Measurements from ENCODE around the gene ZBTB16. TPM values are rescaled to one million over a fixed set of nuclear protein-coding genes. Genes with fewer than 3 reads are reported as not detected.

The ZBTB16 gene
- total RNA-seq, 2 donors from 2014 or later = 17.2 to 20.7 TPM

DNA sequence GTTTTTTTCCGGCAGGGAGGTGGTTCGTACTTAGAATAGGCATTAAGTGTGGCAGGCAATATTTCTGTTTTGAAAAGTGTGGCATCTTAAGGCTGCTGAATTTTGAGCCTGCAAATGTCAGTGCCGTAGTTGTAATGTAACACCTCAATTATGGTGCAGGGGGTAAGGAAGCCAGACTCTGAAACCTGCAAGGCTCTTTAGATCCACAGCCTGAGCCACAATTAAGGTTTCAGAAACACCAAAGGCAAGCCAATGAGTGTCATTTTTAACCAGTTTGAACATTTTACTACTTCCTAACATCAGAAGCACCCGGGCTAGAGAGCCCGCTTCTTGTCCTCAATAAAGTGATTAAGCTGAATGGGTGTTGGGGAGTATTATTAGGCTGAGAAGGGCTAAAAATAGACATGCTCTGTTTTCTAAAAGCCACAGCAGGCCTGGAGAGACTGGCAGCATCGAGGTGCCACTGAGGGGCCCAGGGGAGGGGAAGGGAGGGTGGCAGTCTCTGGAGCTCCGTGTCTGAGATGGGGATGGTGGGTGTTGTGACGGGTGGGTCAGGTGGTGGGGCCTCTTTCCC, 113.4 kb downstream of the ZBTB16 start:
- Mint-ChIP-seq H3K36me3 (ENCODE audit: low read depth) (no peaks in the 10 kb centered on the region), H3K27me3 (no peaks in the 10 kb centered on the region), H3K27ac (peak overlapping the region; percentile 87), H3K4me3 (no peak overlapping the region), H3K4me1 (peaks cover 48% of the 10 kb centered on the region)
- H3K9me3 ChIP-seq (ENCODE audit: control insufficient read depth, low read length, poor library complexity, severe bottlenecking) = no peaks in the 10 kb centered on the region
- ATAC-seq (peak; percentile 47), DNase-seq (no peak)

DNA sequence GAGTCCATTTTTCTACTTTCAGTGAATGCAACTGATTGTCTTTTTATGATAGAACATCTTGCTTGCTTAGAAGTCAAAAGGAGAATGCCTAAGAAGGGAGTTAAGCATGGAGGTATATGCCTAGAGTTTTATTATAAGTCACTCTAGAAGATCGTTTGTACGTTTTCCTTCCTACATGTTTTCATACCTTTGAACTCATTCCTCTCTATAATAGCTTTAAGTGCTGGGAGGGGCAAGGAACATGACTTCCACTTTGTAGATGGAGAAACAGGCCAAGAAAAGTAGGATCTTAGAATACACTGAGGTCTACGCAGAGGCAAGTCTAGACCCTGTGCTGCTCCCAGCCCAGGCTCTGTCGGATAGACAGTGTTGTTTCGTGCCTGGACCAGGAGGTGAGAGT, 114.3 kb downstream of the ZBTB16 start:
- no peaks in the 10 kb centered on the region for H3K9me3 ChIP-seq (ENCODE audit: control insufficient read depth, low read length, poor library complexity, severe bottlenecking)
- H3K36me3 Mint-ChIP-seq (ENCODE audit: low read depth) = no peaks in the 10 kb centered on the region
- no peak overlapping the region for H3K4me3 Mint-ChIP-seq

DNA sequence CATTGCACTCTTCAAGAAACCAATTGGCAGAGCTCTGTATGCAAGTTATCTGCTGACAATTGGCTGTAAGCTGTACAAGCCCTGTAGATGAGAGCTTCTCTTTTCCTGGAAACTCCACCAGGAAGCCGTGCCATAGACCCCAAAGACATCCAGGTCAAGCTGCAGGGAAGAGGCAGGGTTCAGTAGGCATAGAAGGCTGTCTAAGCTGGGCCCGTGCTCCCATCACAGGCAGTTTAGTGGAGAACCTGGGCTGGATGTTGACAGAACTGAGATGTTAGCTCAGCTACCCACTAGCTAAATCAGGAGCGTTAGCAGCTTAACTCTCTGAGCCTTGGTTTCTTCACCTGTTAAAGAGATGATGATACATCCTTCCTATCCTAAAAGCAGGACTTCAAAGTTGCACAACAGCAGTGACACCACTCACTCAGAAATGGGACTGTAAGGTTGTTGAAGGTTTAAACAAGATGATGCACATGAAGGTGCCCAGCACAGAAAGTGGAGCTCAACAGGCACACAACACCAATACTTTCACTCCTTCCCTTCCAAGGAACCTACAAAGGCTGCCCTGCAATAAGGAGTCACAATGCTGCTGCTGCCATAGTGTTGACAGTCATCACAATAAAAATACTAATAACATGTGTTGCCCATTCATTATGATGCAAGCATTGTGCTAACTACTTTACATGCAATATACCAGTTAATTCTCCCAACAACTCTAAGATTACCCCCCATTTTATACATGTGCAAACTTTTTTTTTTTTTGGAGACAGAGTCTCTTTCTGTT, 115.4 kb downstream of the ZBTB16 start:
- Mint-ChIP-seq H3K27ac (no peak overlapping the region), H3K4me3 (no peak overlapping the region), H3K27me3 (no peaks in the 10 kb centered on the region), H3K4me1 (peaks cover 46% of the 10 kb centered on the region), H3K36me3 (ENCODE audit: low read depth) (no peaks in the 10 kb centered on the region)
- H3K9me3 ChIP-seq (ENCODE audit: control insufficient read depth, low read length, poor library complexity, severe bottlenecking) = no peaks in the 10 kb centered on the region
- DNase-seq (no peak), ATAC-seq (no peak)

More for the DNA sequence above, 114.3 kb downstream of the ZBTB16 start:
- peak overlapping the region; percentile 87 for H3K27ac Mint-ChIP-seq
- ATAC-seq (no peak), DNase-seq (no peak)
- H3K4me1 Mint-ChIP-seq = peaks cover 45% of the 10 kb centered on the region
- H3K27me3 Mint-ChIP-seq = no peaks in the 10 kb centered on the region

- no peaks in the 10 kb centered on the region for H3K36me3 Mint-ChIP-seq (ENCODE audit: low read depth)
- ATAC-seq = no peak
- DNase-seq = no peak
- peaks cover 52% of the 10 kb centered on the region for H3K4me1 Mint-ChIP-seq
- no peaks in the 10 kb centered on the region for H3K9me3 ChIP-seq (ENCODE audit: control insufficient read depth, low read length, poor library complexity, severe bottlenecking)
- H3K4me3 Mint-ChIP-seq = no peak overlapping the region
- H3K27ac Mint-ChIP-seq = no peak overlapping the region
- no peaks in the 10 kb centered on the region for H3K27me3 Mint-ChIP-seq
Measured at GRCh38 chr11:114175706-114176105, 116.2 kb downstream of the ZBTB16 start.

DNA sequence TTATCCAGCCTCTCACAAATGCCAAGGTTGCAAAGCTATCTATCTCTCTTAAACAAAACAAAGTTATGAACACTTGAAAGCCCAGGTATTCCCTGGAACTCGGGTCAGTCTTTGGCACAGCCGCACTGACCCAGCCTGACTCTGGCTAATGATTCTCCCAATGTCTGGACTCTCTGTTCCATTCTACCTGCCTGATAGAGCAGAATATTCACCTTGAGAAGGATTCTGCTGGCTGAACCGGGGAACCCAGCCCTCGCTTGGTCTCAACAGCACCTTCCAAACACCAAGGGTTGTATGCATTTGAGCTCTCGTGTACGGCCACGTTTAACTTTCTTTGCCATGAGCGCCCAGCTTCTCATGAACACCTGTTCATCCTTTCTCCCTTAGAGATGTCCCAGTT, 116.8 kb downstream of the ZBTB16 start:
- Mint-ChIP-seq H3K27me3 (no peaks in the 10 kb centered on the region), H3K36me3 (ENCODE audit: low read depth) (no peaks in the 10 kb centered on the region), H3K27ac (no peak overlapping the region), H3K4me3 (no peak overlapping the region), H3K4me1 (peaks cover 57% of the 10 kb centered on the region)
- no peaks in the 10 kb centered on the region for H3K9me3 ChIP-seq (ENCODE audit: control insufficient read depth, low read length, poor library complexity, severe bottlenecking)
- no peak for DNase-seq
- no peak for ATAC-seq

DNA sequence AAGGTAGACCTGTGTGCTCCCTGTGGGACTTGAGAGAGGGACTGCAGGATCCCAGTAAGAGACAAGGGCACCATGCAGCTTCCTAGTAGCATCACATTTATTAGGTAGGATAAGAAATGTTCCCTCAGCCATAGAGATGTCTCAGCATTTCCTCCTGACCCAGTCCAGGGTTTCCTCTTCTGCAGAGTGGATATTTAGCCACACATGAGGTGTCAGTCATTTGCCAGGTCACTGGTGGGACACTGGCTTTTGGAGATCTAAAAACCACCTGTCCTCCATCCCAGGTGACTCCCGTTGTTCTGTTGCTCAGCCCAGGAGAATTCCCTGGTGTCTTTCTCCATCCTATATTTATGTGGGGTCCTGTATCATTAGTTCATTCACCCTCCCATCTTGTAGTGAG, 119.1 kb downstream of the ZBTB16 start:
- H3K4me3 Mint-ChIP-seq = no peak overlapping the region
- no peaks in the 10 kb centered on the region for H3K9me3 ChIP-seq (ENCODE audit: control insufficient read depth, low read length, poor library complexity, severe bottlenecking)
- ATAC-seq (no peak), DNase-seq (no peak)
- peaks cover 55% of the 10 kb centered on the region for H3K4me1 Mint-ChIP-seq
- H3K27ac Mint-ChIP-seq = peak overlapping the region; percentile 69
- H3K27me3 Mint-ChIP-seq = no peaks in the 10 kb centered on the region
- H3K36me3 Mint-ChIP-seq (ENCODE audit: low read depth) = no peaks in the 10 kb centered on the region

DNA sequence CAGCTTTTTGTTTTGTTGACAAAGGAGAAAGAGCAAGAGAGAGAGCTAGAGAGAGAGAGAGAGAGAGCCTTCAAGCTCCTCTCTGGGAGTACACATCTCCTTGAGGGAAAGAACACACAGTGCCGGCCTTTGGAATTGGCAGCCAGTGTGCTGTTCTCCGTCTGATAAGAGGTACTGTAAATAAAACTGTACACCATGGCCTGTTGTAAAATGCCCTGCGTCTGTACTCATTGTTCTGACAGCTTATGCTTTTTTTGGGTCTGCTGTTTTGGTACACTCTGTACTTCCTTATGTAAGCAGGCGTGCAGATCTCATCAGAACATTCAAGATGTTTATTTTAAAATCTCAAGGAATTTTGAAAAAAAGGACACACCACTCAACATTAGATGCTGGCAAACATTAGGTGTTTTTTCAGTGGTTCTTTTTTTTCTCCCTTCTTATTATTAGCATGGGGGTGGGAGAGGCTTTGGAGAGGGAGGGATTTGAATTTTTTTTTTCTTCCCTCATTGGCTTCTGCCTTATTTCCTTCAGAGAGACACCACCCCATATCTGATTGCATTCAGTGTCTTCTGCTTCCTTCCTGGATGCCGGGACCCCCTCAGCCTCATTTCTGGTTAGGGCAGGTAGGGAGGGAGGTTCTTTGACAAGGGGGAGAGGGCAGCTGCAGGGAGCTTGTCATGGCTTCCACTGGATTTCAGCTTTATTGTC, 119.9 kb downstream of the ZBTB16 start:
- Mint-ChIP-seq H3K27ac (peak overlapping the region; percentile 69), H3K4me1 (peaks cover 57% of the 10 kb centered on the region), H3K36me3 (ENCODE audit: low read depth) (no peaks in the 10 kb centered on the region), H3K27me3 (no peaks in the 10 kb centered on the region), H3K4me3 (peak overlapping the region; percentile 25)
- ATAC-seq = no peak
- no peaks in the 10 kb centered on the region for H3K9me3 ChIP-seq (ENCODE audit: control insufficient read depth, low read length, poor library complexity, severe bottlenecking)
- no peak for DNase-seq

GRCh38 chr11:114180301-114181055, 121.0 kb downstream of the ZBTB16 start:
- H3K27me3 Mint-ChIP-seq = no peaks in the 10 kb centered on the region
- no peaks in the 10 kb centered on the region for H3K36me3 Mint-ChIP-seq (ENCODE audit: low read depth)
- H3K4me1 Mint-ChIP-seq = peaks cover 57% of the 10 kb centered on the region
- ATAC-seq (no peak), DNase-seq (no peak)
- no peak overlapping the region for H3K4me3 Mint-ChIP-seq
- H3K9me3 ChIP-seq (ENCODE audit: control insufficient read depth, low read length, poor library complexity, severe bottlenecking) = no peaks in the 10 kb centered on the region
- peak overlapping the region; percentile 41 for H3K27ac Mint-ChIP-seq

DNA sequence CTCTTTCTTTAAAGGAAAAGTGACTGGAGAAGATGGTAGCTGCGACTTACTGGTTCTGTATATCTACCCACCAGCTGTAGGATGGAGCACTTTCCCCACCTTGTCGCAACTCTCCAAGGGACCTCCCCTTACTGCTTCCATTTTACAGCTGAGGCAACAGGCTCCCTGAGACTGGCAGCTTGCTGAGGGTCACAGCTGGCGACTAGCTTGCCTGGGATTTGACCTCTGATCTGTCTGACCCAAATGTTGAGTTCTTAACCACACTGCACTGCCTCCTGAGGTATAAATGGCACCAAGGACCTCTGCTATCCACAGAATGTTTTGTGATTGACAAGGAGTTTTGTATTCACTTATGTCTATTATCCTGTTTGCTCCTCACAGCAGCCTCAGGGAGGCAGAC, 121.7 kb downstream of the ZBTB16 start:
- no peak overlapping the region for H3K4me3 Mint-ChIP-seq
- H3K9me3 ChIP-seq (ENCODE audit: control insufficient read depth, low read length, poor library complexity, severe bottlenecking) = no peaks in the 10 kb centered on the region
- DNase-seq = no peak
- no peak for ATAC-seq
- peak overlapping the region; percentile 89 for H3K27ac Mint-ChIP-seq
- H3K27me3 Mint-ChIP-seq = no peaks in the 10 kb centered on the region
- no peaks in the 10 kb centered on the region for H3K36me3 Mint-ChIP-seq (ENCODE audit: low read depth)
- H3K4me1 Mint-ChIP-seq = peaks cover 61% of the 10 kb centered on the region

DNA sequence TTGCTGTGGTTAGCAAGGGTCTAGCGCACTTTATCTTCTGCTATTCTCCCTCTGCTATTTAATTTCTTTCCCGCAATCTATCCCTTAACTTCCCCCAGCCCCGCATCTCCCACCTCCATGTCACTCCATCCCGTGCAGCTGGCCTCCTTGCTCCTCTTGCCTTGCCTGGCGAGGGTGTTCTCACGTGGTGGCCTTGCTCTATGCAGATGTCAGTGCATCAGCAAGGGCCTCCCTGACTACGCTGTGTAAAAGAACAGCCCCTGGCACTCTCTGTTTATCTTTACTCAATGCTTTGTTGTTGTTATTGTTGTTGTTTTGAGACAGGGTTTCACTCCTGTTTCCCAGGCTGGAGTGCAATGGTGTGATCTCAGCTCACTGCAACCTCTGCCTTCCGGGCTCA, 122.2 kb downstream of the ZBTB16 start:
- no peak for DNase-seq
- no peak for ATAC-seq
- Mint-ChIP-seq H3K27me3 (no peaks in the 10 kb centered on the region), H3K4me3 (no peak overlapping the region), H3K27ac (peak overlapping the region; percentile 89), H3K4me1 (peaks cover 62% of the 10 kb centered on the region), H3K36me3 (ENCODE audit: low read depth) (no peaks in the 10 kb centered on the region)
- H3K9me3 ChIP-seq (ENCODE audit: control insufficient read depth, low read length, poor library complexity, severe bottlenecking) = no peaks in the 10 kb centered on the region

DNA sequence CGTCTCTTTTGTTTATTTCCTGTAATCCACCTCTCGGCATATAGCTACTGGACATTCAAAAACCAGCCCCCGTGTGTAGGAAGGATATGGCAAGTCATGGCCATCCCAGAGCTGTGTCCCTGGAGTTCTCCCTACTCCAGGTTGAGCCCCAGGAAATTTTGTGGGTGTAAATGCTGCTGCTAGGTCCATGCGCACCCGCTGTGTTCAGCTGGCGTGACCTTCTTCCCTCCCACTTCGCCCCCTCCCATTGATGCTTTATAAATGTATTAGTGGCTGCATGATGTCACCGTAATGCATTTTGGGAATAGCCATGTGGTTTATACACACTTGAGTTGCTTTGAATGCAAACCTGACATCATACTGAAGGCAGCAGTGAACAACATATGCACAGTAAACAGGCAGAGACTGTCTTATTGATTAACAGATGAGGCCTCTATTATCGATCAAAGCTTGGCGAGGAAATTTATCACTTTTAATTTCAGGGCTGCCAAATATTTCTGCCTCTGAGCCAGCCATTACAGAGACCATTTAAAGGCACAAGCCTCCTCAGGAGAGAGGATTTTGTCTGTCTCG, 123.0 kb downstream of the ZBTB16 start:
- DNase-seq (no peak), ATAC-seq (no peak)
- Mint-ChIP-seq H3K4me3 (peak overlapping the region; percentile 79), H3K27ac (peak overlapping the region; percentile 89), H3K27me3 (no peaks in the 10 kb centered on the region), H3K4me1 (peaks cover 62% of the 10 kb centered on the region), H3K36me3 (ENCODE audit: low read depth) (no peaks in the 10 kb centered on the region)
- no peaks in the 10 kb centered on the region for H3K9me3 ChIP-seq (ENCODE audit: control insufficient read depth, low read length, poor library complexity, severe bottlenecking)

DNA sequence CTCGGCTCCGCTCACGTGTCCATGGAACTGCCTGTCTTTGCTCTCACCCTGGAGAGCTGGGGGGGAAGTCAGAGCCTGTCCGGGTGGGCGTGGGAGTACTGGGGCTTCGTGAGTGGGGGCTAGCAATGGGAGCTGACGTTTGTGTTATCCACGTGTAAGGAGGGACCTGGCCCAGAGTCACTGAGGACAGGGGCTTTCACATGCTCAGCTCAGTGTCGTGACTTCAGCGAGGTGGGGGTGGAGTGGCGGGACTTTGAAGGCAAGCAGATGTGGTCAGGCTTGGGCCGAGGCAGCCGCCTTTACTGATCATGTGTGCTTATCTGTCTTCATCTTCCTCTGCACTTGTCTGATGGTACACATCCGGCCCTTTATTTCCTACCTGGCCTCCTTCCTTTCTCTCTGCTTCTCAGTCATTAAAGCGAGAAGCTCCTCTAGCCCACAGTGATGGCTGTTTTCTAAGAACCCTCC, 123.6 kb downstream of the ZBTB16 start:
- ATAC-seq (peak; percentile 92), DNase-seq (peak; percentile 36 to 52 (median 39))
- Mint-ChIP-seq H3K4me1 (peaks cover 61% of the 10 kb centered on the region), H3K27me3 (no peaks in the 10 kb centered on the region), H3K36me3 (ENCODE audit: low read depth) (no peaks in the 10 kb centered on the region), H3K27ac (peak overlapping the region; percentile 89), H3K4me3 (peak overlapping the region; percentile 79)
- no peaks in the 10 kb centered on the region for H3K9me3 ChIP-seq (ENCODE audit: control insufficient read depth, low read length, poor library complexity, severe bottlenecking)
